ENCODE results near the gene PLEKHA7.

PLEKHA7 gene

GRCh38 chr11:16975906-16976305, 38.3 kb downstream of the PLEKHA7 start:
- TF ChIP-seq ARNTL (CRISPR knock-in tag; IDR thresholded peaks at IDR 0.05; ENCODE audit: borderline replicate concordance, low read depth): no peak
- TF ChIP-seq POU6F1 (CRISPR knock-in tag; IDR thresholded peaks at IDR 0.05; ENCODE audit: borderline replicate concordance, low read depth): no peak
- no peak for TF ChIP-seq ZNF70 (CRISPR knock-in tag; IDR thresholded peaks at IDR 0.05)
- no peak for TF ChIP-seq ZNF8 (CRISPR knock-in tag; IDR thresholded peaks at IDR 0.05)
- no peak for TF ChIP-seq ZFP3 (CRISPR knock-in tag; IDR thresholded peaks at IDR 0.05)
- TF ChIP-seq TCF4 (CRISPR knock-in tag; IDR thresholded peaks at IDR 0.05; ENCODE audit: borderline replicate concordance): no peak
- no peak for TF ChIP-seq SNAI2 (CRISPR knock-in tag; IDR thresholded peaks at IDR 0.05)
- TF ChIP-seq PPARA (CRISPR knock-in tag; IDR thresholded peaks at IDR 0.05; ENCODE audit: borderline replicate concordance): no peak
- ATAC-seq: no peak

- no peak for ATAC-seq
- TF ChIP-seq ISL1 (CRISPR knock-in tag; IDR thresholded peaks at IDR 0.05): no peak
- TF ChIP-seq ZFP30 (CRISPR knock-in tag; IDR thresholded peaks at IDR 0.05): no peak
- no peak for TF ChIP-seq ZC3H10 (CRISPR knock-in tag; IDR thresholded peaks at IDR 0.05)
- TF ChIP-seq PPARA (CRISPR knock-in tag; IDR thresholded peaks at IDR 0.05; ENCODE audit: borderline replicate concordance): no peak
- no peak for TF ChIP-seq POU6F1 (CRISPR knock-in tag; IDR thresholded peaks at IDR 0.05; ENCODE audit: borderline replicate concordance, low read depth)
- no peak for TF ChIP-seq TCF4 (CRISPR knock-in tag; IDR thresholded peaks at IDR 0.05; ENCODE audit: borderline replicate concordance)
- no peak for TF ChIP-seq CSRNP3 (CRISPR knock-in tag; IDR thresholded peaks at IDR 0.05)
- TF ChIP-seq ZNF8 (CRISPR knock-in tag; IDR thresholded peaks at IDR 0.05): no peak
- no peak for TF ChIP-seq ESRRG (CRISPR knock-in tag; IDR thresholded peaks at IDR 0.05)
- no peak for TF ChIP-seq ZNF565 (CRISPR knock-in tag; conservative IDR thresholded peaks at IDR 0.05; ENCODE audit: low read depth)
- no peak for TF ChIP-seq SNAI2 (CRISPR knock-in tag; IDR thresholded peaks at IDR 0.05)
- no peak for TF ChIP-seq ARNTL (CRISPR knock-in tag; IDR thresholded peaks at IDR 0.05; ENCODE audit: borderline replicate concordance, low read depth)
- TF ChIP-seq CREB5 (CRISPR knock-in tag; IDR thresholded peaks at IDR 0.05; ENCODE audit: low read depth): no peak
- no peak for TF ChIP-seq GLIS3 (CRISPR knock-in tag; IDR thresholded peaks at IDR 0.05)
- no peak for TF ChIP-seq TSHZ2 (CRISPR knock-in tag; IDR thresholded peaks at IDR 0.05)
- no peak for TF ChIP-seq PATZ1 (CRISPR knock-in tag; IDR thresholded peaks at IDR 0.05; ENCODE audit: borderline replicate concordance)
- no peak for TF ChIP-seq BACH2 (CRISPR knock-in tag; IDR thresholded peaks at IDR 0.05; ENCODE audit: borderline replicate concordance)
- TF ChIP-seq ZNF70 (CRISPR knock-in tag; IDR thresholded peaks at IDR 0.05): no peak
- no peak for TF ChIP-seq CSDC2 (CRISPR knock-in tag; IDR thresholded peaks at IDR 0.05)
- no peak for TF ChIP-seq TOX (CRISPR knock-in tag; IDR thresholded peaks at IDR 0.05; ENCODE audit: borderline replicate concordance)
Observed at GRCh38 chr11:16973338-16973964, 40.8 kb downstream of the PLEKHA7 start.

All from SK-N-SH treated with all-trans-retinoic acid at 6 μM for 48 hours (cell line).